ENCODE data around the gene NPC1. TPM values are rescaled to one million over a fixed set of nuclear protein-coding genes. Genes with fewer than 3 reads are reported as not detected.

Gene NPC1
- total RNA-seq, 1 donor from 2014 or later = 43.3 TPM

DNA sequence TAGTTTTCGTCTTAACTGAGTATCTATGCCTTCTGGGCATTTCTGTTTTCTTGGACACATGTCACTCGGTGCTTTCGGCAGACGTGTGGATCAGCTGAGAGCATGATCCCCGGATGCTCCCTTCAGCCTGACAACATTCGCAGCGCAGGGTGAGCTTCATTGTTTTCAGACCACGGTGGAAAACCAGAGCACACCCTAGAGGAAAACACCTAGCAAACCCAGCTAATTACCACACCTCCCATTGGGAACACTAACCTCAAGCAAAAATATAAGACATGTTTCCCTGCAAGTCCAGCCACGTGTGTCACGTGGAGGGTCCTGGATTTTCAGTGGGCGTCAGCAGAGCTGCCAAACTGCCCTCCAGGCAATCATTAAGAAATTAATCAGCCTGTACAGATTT is 45.4 kb upstream of the NPC1 start:
- Mint-ChIP-seq H3K4me1 (ENCODE audit: unreplicated experiment) (no peaks in the 10 kb centered on the region), H3K27ac (no peak overlapping the region), H3K27me3 (no peaks in the 10 kb centered on the region), H3K9me3 (no peaks in the 10 kb centered on the region), H3K36me3 (no peaks in the 10 kb centered on the region), H3K4me3 (no peak overlapping the region)
- TF ChIP-seq, protein P1, sequence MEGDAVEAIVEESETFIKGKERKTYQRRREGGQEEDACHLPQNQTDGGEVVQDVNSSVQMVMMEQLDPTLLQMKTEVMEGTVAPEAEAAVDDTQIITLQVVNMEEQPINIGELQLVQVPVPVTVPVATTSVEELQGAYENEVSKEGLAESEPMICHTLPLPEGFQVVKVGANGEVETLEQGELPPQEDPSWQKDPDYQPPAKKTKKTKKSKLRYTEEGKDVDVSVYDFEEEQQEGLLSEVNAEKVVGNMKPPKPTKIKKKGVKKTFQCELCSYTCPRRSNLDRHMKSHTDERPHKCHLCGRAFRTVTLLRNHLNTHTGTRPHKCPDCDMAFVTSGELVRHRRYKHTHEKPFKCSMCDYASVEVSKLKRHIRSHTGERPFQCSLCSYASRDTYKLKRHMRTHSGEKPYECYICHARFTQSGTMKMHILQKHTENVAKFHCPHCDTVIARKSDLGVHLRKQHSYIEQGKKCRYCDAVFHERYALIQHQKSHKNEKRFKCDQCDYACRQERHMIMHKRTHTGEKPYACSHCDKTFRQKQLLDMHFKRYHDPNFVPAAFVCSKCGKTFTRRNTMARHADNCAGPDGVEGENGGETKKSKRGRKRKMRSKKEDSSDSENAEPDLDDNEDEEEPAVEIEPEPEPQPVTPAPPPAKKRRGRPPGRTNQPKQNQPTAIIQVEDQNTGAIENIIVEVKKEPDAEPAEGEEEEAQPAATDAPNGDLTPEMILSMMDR (conservative IDR thresholded peaks at IDR 0.05) = no peak
- no peak for DNase-seq (ENCODE audit: extremely low spot score, unreplicated experiment)

DNA sequence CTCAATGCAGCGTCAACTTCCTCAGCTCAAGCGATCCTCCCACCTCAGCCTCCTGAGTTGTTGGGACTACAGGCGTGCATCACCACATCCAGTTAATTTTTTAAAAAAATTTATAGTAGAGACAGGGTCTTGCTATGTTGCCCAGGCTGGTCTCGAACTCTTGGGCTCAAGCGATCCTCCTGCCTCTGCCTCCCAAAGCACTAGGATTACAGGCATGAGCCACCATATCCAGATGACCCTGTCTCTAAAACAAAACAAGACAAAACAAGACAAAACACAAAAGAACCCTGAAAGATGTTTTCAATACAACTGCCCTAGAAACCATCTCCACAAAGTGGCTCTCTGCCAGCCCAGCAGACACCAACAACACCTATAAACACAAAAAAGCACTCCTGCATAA is 45.0 kb upstream of the NPC1 start:
- Mint-ChIP-seq H3K4me1 (ENCODE audit: unreplicated experiment) (no peaks in the 10 kb centered on the region), H3K9me3 (no peaks in the 10 kb centered on the region), H3K36me3 (no peaks in the 10 kb centered on the region), H3K27me3 (no peaks in the 10 kb centered on the region), H3K4me3 (no peak overlapping the region), H3K27ac (no peak overlapping the region)
- DNase-seq (ENCODE audit: extremely low spot score, unreplicated experiment) = no peak
- TF ChIP-seq, protein P1 (conservative IDR thresholded peaks at IDR 0.05) = no peak

DNA sequence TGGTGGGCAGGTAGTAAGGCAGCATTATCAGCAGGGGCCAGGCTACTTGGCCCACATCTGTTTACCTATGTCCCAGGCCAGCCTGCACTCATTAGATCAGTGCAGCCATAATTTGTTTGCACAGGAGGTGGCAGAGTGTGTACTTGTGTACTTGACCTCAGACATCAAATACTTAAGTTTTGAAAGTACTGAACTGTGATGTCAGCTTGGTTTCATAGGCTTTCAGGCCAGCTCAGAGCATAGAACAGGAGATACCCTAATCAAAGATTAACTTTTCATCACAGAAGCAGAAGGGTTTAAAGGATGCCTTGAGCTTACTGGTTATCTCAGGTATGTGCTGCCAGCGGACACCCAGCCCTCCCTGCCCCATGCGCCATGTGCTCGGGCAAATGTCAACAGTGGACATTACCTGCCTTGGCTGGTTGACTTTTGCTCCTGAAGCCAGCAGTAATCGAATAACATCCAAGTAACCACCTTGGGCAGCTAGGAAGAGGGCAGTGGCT is 43.2 kb upstream of the NPC1 start:
- DNase-seq (ENCODE audit: extremely low spot score, unreplicated experiment) = no peak
- H3K4me1 Mint-ChIP-seq (ENCODE audit: unreplicated experiment) = no peaks in the 10 kb centered on the region
- TF ChIP-seq, protein P1 (conservative IDR thresholded peaks at IDR 0.05) = no peak
- H3K27ac Mint-ChIP-seq = peak overlapping the region; percentile 74
- H3K36me3 Mint-ChIP-seq = no peaks in the 10 kb centered on the region
- no peaks in the 10 kb centered on the region for H3K9me3 Mint-ChIP-seq
- no peaks in the 10 kb centered on the region for H3K27me3 Mint-ChIP-seq
- H3K4me3 Mint-ChIP-seq = no peak overlapping the region

DNA sequence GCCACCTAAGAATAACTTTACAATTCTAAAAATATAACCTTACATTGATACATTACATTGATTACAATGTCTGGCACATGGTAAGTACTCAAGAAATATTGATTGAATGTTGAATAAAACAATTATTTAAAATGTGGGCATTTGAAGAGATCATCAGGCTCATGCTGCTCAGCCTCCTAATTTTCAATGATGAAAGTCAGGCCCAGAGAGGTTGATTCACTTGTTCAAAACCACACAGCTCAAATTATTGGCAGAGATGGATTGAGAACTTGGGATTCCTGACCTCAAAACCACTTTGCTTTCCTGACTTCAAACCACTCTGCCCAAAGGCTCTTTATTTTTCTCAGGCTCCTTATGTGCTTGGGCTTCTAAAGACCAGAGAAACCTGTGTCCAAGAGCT is 41.7 kb upstream of the NPC1 start:
- no peaks in the 10 kb centered on the region for H3K4me1 Mint-ChIP-seq (ENCODE audit: unreplicated experiment)
- H3K27me3 Mint-ChIP-seq = peaks cover 3% of the 10 kb centered on the region
- no peak overlapping the region for H3K27ac Mint-ChIP-seq
- H3K36me3 Mint-ChIP-seq = no peaks in the 10 kb centered on the region
- H3K4me3 Mint-ChIP-seq = no peak overlapping the region
- DNase-seq (ENCODE audit: extremely low spot score, unreplicated experiment) = no peak
- TF ChIP-seq, protein P1 (conservative IDR thresholded peaks at IDR 0.05) = no peak
- H3K9me3 Mint-ChIP-seq = no peaks in the 10 kb centered on the region

DNA sequence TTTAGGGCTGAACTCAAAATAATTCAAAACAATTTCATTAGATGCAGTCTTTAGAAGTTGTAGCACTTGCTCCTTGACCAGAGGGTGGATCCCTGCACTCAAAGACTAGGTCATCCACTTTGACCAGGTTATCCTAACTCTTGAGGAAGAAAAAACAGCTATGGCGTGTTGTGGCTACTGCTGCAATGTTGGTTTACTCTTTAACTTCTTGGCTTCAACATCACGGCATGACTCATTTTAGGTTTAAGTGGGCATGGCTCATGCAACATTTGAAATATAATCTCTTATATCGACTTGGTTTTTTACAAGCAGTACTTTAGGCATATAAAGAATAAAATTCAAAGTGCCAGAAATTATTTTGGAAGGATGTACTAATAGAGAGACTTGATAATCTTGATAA is 41.0 kb upstream of the NPC1 start:
- TF ChIP-seq, protein P1 (conservative IDR thresholded peaks at IDR 0.05) = no peak
- DNase-seq (ENCODE audit: extremely low spot score, unreplicated experiment) = no peak
- Mint-ChIP-seq H3K27me3 (peaks cover 4% of the 10 kb centered on the region), H3K27ac (no peak overlapping the region), H3K4me1 (ENCODE audit: unreplicated experiment) (no peaks in the 10 kb centered on the region), H3K9me3 (no peaks in the 10 kb centered on the region), H3K36me3 (no peaks in the 10 kb centered on the region), H3K4me3 (no peak overlapping the region)
